Lung (tissue), 12 donors: ENCODE results near the gene INSRR. TPM values are rescaled to one million over a fixed set of nuclear protein-coding genes. Genes with fewer than 3 reads are reported as not detected.

Experiments used
- ATAC-seq: fragments of 200-7000 bp; cut with Tn5 transposase; one replicate; pipeline ENCODE4 v1.9.1; 2020; ENCODE audit warnings: moderate number of reproducible peaks; ENCODE audit not compliant: insufficient read depth, low FRiP score
- DNase-seq, 3 donors: peaks; one replicate each; pipeline ENCODE4 v3.0.0-alpha.2; 2013 to 2017
- H3K27ac ChIP-seq, 2 donors: one replicate each; pipeline ENCODE4 v1.5.1; 2013; ENCODE audit warnings: mild to moderate bottlenecking in 2 of 2, moderate library complexity in 2 of 2, control low read depth in 1 of 2, inconsistent platforms in 1 of 2, low read depth in 1 of 2, low read length in 1 of 2
- H3K27me3 ChIP-seq, 3 donors: one replicate each; pipeline ENCODE4 v1.5.1; 2013; ENCODE audit warnings: low read length in 2 of 3; ENCODE audit not compliant: control insufficient read depth in 3 of 3, insufficient read depth in 3 of 3
- H3K36me3 ChIP-seq, 4 donors: one replicate each; pipeline ENCODE4 v1.5.1; 2013; ENCODE audit warnings: low read length in 4 of 4, mild to moderate bottlenecking in 1 of 4, moderate library complexity in 1 of 4; ENCODE audit not compliant: control insufficient read depth in 4 of 4, insufficient read depth in 4 of 4
- H3K4me1 ChIP-seq, 5 donors: one replicate each; pipeline ENCODE4 v1.5.1; 2013; ENCODE audit warnings: low read length in 5 of 5, mild to moderate bottlenecking in 2 of 5, moderate library complexity in 1 of 5; ENCODE audit not compliant: control insufficient read depth in 5 of 5, insufficient read depth in 5 of 5
- H3K4me3 ChIP-seq: one replicate; pipeline ENCODE4 v1.5.1; 2013; ENCODE audit warnings: mild to moderate bottlenecking, control low read depth, moderate library complexity
- H3K9ac ChIP-seq, 2 donors: one replicate each; pipeline ENCODE4 v1.5.1; 2013; ENCODE audit warnings: low read length in 2 of 2, control low read depth in 1 of 2; ENCODE audit not compliant: insufficient read depth in 1 of 2
- H3K9me3 ChIP-seq, 4 donors: one replicate each; pipeline ENCODE4 v1.5.1; 2013; ENCODE audit warnings: low read length in 3 of 4, mild to moderate bottlenecking in 1 of 4, moderate library complexity in 1 of 4; ENCODE audit not compliant: control insufficient read depth in 4 of 4, insufficient read depth in 3 of 4
- WGBS, 2 donors: extraction: QIAGEN DNeasy Blood & Tissue Kit; methylation state at CpG; one replicate each; pipeline ENCODE4 v1.1.7; 2013; 5-methylcytosine and 5-hydroxymethylcytosine counted together
- polyA plus RNA-seq, 2 donors: library from polyadenylated mRNA; stranded (reverse); fragments of 200-250 nt; gene quantifications; one replicate each; pipeline ENCODE4 v1.2.1, GENCODE V29; 2013
- total RNA-seq, 2 donors: library from RNA; depleted of rRNA in 1 of 2; stranded (reverse); fragments of >200 nt in 1 of 2; gene quantifications; one replicate each; pipeline ENCODE4 v1.2.1, GENCODE V29; 2014 to 2021
- TF ChIP-seq, protein P1 (sequence below): IDR thresholded peaks from 2 replicates; pipeline ENCODE4 v1.5.1; 2012; ENCODE audit warnings: mild to moderate bottlenecking; ENCODE audit errors: control extremely low read depth, extremely low read depth
- donor health status: control.
- donor health status: control.
- donor health status: Bipolar disorder and iron deficiency.
- donor health status: healthy.
- donor health status: DM: yes; HTN: yes; CAD: no.

The INSRR gene
- total and polyA plus RNA-seq, 4 donors, result not detected

DNA sequence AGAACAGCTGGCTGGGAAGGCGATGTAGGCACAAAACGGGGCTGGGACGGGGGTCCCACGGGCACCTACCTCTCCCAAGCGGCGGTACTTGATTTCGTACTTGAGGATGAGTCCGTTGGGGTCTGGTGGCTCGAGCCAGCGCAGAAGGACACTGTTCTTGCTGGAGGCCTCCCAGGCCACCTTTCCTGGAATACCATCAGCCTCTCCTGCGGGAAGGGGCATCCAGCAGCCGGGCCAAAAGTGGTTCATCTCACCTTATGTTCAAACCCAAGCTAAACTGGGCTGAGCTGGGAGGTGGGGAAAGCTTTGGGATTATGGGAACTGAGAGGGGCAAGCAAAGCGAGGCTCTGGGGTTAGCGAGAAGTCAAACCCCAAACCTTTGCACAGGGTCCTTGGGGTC is 14.3 kb downstream of the INSRR start:
- ATAC-seq, result no peak

DNA sequence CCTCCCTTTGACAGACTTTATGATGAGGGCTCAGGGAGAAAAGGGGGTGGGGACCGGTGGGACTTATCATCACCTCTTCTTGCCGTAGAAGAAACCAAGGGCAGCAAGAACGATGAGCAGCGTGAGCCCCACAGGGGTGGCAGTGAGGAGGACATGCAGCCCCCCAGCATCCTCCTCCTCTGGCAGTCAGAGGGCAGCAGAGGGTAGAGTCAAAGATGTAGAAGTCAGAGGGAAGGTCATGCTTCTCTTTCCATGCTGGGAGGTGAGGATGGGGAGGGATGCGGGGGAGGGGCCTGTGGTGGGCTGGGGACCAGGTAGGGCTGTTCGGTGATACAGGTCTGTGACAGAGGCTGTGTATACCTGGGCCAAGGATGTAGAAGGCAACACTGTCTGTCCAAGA is 14.8 kb downstream of the INSRR start:
- ATAC-seq, result no peak
- no peak overlapping the region for H3K27ac ChIP-seq
- H3K9me3 ChIP-seq, result peaks cover 0 to 2% (median 0%) of the 10 kb centered on the region in 4 donors
- WGBS, 2 donors, result 50 to 51% methylated on average over 6 of the region's 6 CpGs
- TF ChIP-seq, protein P1, sequence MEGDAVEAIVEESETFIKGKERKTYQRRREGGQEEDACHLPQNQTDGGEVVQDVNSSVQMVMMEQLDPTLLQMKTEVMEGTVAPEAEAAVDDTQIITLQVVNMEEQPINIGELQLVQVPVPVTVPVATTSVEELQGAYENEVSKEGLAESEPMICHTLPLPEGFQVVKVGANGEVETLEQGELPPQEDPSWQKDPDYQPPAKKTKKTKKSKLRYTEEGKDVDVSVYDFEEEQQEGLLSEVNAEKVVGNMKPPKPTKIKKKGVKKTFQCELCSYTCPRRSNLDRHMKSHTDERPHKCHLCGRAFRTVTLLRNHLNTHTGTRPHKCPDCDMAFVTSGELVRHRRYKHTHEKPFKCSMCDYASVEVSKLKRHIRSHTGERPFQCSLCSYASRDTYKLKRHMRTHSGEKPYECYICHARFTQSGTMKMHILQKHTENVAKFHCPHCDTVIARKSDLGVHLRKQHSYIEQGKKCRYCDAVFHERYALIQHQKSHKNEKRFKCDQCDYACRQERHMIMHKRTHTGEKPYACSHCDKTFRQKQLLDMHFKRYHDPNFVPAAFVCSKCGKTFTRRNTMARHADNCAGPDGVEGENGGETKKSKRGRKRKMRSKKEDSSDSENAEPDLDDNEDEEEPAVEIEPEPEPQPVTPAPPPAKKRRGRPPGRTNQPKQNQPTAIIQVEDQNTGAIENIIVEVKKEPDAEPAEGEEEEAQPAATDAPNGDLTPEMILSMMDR, result no peak
- no peak overlapping the region for H3K9ac ChIP-seq
- no peak overlapping the region for H3K4me3 ChIP-seq
- DNase-seq, result no peak
- no peaks in the 10 kb centered on the region for H3K36me3 ChIP-seq
- H3K4me1 ChIP-seq, result peaks cover 0 to 8% (median 4%) of the 10 kb centered on the region in 5 donors
- peaks cover 0 to 75% (median 55%) of the 10 kb centered on the region in 3 donors for H3K27me3 ChIP-seq

More for the DNA sequence above, 14.3 kb downstream of the INSRR start:
- Histone ChIP-seq H3K4me1 (peaks cover 0 to 9% (median 4%) of the 10 kb centered on the region in 5 donors), H3K4me3 (no peak overlapping the region), H3K9me3 (peaks cover 0 to 2% (median 0%) of the 10 kb centered on the region in 4 donors), H3K27me3 (peaks cover 3 to 81% (median 58%) of the 10 kb centered on the region in 3 donors), H3K27ac (no peak overlapping the region), H3K9ac (no peak overlapping the region), H3K36me3 (no peaks in the 10 kb centered on the region)
- no peak for DNase-seq
- WGBS, 2 donors, result 16 to 23% methylated on average over 14 of the region's 14 CpGs
- TF ChIP-seq, protein P1, result no peak

DNA sequence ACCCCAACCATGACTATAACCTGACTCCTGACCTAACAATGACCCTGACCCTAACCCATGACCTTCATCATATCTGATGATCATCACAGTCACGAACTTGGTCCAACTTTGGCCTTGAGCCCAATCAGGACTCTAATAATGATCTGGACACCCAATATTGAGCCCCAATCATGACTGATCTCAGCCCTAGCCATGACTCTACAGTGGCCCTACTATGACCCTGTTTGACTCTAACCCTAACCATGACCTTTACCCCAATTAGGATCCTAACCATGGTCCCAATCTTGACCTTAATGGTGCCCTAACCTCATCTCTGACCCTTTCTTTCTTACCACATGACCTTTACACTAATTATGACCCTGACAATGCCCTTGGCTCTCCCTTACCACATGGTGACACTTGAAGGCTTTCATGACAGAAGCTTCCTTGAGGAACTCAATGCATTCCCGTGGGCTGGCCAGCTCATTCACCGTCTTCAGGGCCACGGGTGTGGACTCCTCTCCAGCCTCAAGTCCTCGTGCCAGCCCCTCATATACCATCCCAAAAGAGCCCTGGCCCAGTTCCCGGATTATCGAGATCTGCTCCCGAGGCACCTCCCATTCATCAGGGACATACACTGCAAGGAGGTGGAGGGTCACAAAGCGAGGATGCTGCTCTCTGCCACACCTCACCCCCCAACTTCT is 16.2 kb downstream of the INSRR start:
- peaks cover 0 to 2% (median 0%) of the 10 kb centered on the region in 4 donors for H3K9me3 ChIP-seq
- no peak overlapping the region for H3K4me3 ChIP-seq
- ATAC-seq (no peak), DNase-seq (no peak)
- H3K27ac ChIP-seq, result no peak overlapping the region
- no peaks in the 10 kb centered on the region for H3K36me3 ChIP-seq
- TF ChIP-seq, protein P1, result no peak
- 83 to 87% methylated on average over 9 of the region's 9 CpGs for WGBS, 2 donors
- H3K27me3 ChIP-seq, result peaks cover 0 to 62% (median 44%) of the 10 kb centered on the region in 3 donors
- H3K9ac ChIP-seq, result no peak overlapping the region
- peaks cover 0 to 5% (median 0%) of the 10 kb centered on the region in 5 donors for H3K4me1 ChIP-seq
